GM18505 (cell line): ENCODE results near the gene NFATC1.

Experiments
- ATAC-seq: cut with Tn5 transposase; IDR thresholded peaks from one replicate; pipeline ENCODE4 v1.9.1; 2021; ENCODE audit not compliant: unreplicated experiment
- POLR2A ChIP-seq: IDR thresholded peaks from 4 replicates; pipeline ENCODE4 v1.6.1; 2011; ENCODE audit warnings: borderline replicate concordance; ENCODE audit not compliant: insufficient read depth, insufficient read length; ENCODE audit errors: extremely low read depth

NFATC1 gene

DNA sequence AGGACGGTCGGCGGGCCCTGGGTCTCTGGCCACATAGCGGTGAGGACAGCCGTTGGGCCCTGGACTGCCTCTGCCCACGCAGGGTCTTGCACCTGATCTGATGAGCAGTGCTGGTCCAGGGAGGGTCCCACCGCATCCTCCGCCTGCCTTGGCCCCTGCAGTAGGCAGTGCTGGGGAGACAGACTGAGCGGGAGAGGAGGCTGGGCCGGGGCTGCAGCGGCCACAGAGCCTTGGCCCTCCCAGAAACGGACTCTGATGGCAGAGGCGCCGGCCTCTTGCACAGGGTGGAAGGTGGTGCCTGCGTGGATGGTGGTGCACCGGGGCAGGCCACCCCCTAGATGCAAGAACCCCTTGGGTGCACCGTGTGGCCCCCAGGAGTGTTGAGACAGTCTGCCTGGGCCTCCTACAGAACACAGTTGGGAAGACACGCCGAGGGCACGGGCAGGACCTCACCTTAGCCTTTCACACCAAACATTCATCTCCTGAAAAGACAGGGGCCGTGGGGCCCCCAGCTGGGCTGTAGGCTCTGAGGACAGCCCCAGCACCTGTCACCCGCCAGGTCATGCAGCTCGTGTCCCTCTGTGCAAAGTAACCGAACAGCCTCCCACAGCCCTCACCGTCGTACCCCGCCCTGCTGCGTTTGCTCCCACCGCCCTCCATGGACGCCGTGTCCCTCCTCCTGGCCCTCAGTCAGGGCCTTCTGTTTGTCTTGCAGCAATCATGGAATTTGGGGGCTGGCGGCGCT, 36.8 kb downstream of the NFATC1 start:
- no peak for TF ChIP-seq POLR2A
- no peak for ATAC-seq

DNA sequence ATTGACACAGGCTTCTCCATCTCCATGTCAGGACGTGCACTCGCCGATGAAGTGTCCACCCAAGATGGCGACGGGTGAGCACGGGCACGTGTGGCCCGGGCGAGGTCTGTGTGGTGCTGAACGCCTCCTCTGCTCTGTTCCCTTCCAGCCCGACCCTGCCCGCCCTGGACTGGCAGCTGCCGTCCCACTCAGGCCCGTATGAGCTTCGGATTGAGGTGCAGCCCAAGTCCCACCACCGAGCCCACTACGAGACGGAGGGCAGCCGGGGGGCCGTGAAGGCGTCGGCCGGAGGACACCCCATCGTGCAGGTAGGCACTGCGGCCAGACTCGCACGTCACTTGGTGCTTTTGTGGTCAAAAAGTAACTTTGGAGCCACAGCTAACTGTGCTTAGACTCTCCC, 37.7 kb downstream of the NFATC1 start:
- no peak for ATAC-seq
- no peak for TF ChIP-seq POLR2A

GRCh38 chr18:79434607-79435401, 39.1 kb downstream of the NFATC1 start:
- no peak for ATAC-seq
- TF ChIP-seq POLR2A = no peak

DNA sequence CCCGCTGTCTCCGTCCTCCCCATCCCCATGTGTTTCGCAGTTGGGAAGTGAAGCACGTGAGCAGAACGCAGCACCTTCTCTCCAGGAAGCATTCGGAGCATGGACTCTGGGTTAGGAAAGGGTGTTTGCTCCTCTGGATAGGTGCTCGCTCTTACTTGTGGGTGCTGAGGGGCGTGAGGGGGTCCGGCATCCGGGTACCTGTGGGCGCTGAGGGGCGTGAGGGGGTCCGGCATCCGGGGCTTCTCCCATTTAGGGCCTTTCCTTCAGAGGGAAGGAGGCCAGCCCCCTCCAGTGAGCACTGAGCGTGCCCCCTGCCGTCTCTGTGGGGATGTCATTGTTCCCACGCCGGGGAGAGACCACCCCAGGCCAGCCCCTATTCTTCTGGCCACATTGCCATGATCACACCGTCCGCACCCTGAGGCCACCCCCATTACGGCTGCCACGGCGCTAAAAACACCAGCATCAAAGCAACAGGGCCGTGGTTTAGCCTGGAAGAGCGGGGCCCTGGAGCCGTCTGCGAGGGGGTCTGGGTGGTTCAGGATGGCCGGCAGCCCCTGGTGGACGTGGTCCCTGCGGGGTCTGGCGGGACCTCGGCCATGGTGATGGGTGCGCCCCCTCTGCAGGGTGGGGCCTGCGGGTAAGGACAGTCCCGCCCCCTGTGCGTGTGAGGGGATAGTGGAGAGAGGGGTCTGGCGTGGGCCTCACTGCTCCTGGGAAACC, 41.0 kb downstream of the NFATC1 start:
- no peak for ATAC-seq
- no peak for TF ChIP-seq POLR2A

GRCh38 chr18:79438089-79438897, 42.6 kb downstream of the NFATC1 start:
- ATAC-seq = no peak
- no peak for TF ChIP-seq POLR2A

GRCh38 chr18:79438898-79439627, 43.3 kb downstream of the NFATC1 start:
- ATAC-seq = no peak
- TF ChIP-seq POLR2A = no peak

- no peak for ATAC-seq
- TF ChIP-seq POLR2A = no peak
Measured at GRCh38 chr18:79439628-79440023, 43.9 kb downstream of the NFATC1 start.

DNA sequence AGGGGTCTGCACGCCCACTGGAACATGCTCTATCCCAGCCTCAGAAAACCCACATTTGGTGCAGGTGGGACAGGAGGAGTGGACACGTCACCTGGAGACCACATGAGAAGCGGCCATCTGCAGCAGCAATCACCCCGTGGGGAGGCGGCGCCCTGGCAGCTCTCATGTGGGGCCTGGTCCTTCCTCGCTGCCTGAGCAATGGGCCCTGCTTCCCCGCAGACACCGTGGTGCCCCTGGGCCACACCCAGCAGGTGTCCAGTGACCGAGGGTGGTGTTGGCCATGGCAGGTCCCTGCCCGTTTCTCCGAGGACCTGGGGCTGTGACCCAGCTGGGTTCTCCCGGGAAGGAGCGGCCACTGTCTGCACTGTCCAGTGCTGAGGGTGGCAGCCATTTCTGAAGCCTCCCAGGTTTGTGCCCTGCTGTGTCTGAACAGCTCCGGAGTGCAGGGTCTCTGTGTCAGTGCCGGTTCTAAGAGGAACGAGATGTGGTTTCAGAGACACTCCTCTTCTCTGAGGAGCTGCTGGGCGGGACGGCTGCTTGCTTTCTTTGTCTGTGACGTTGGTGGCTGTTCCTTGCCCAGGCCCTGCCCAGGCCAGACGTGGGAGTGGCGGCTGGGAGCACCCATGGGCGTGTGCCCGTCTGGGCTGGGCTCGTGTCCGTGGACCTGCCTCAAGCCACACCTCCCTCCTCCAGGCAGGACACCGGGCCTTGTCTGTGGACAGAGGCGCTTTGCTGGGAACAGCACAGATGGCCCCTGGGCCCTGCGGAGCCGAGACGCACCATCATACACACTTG, 44.8 kb downstream of the NFATC1 start:
- no peak for TF ChIP-seq POLR2A
- no peak for ATAC-seq

DNA sequence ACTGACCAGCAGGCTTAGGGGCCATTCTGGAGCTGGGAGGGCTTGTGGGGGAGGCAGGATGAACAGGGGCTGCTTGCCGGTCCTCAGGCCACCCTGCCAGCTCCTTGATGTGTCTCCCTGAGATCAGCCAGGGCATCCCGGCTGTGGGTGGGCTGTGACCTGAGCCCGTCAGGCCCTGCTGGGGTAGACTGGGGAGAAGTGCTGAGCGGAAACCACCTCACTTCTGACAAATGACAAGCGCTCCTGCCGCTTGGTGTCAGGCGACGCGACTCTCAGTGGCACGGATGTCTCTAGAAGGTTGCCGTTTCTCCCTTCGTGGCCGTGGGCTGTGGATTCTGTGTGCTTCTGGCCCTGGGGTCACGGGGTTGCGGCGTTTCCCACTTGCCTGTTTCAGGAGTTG, 45.7 kb downstream of the NFATC1 start:
- TF ChIP-seq POLR2A = no peak
- no peak for ATAC-seq

- TF ChIP-seq POLR2A = no peak
- ATAC-seq = no peak
Measured at GRCh38 chr18:79442508-79443221, 46.9 kb downstream of the NFATC1 start.

DNA sequence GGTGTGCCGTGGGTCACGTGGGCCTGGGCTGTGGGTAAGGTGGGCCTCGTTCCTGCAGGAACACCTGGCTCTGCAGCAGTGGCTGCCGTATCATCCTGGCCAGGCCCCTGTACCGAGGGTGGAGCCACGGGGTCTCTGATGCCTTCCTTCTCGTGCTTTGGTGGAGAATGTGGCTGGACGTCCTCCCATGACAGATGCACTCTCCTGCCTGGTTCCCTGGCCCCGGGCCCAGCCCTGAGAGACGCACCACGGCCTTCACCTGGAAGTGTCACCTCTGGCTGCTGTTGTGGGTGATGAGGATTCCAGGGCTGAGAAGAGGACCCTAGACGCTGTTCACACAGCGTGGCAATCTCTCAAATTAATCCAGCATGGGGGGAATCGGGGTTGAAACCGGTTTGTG, 49.5 kb downstream of the NFATC1 start:
- no peak for TF ChIP-seq POLR2A
- no peak for ATAC-seq

- ATAC-seq = no peak
- no peak for TF ChIP-seq POLR2A
Measured at GRCh38 chr18:79445696-79446561, 50.2 kb downstream of the NFATC1 start.
